Astrocyte (in vitro differentiated cells and primary cell): ENCODE data around the gene NDUFV2.

Experiments
- EZH2 ChIP-seq: IDR thresholded peaks from 2 replicates; pipeline ENCODE4 v1.6.1; 2012; ENCODE audit warnings: mild to moderate bottlenecking, low read length, inconsistent platforms; ENCODE audit not compliant: insufficient read depth
- TF ChIP-seq, protein P1 (sequence below): IDR thresholded peaks from 2 replicates; pipeline ENCODE4 v1.5.1; 2011; ENCODE audit warnings: low read depth, mild to moderate bottlenecking, inconsistent platforms, low read length, moderate library complexity; ENCODE audit not compliant: insufficient read depth

DNA sequence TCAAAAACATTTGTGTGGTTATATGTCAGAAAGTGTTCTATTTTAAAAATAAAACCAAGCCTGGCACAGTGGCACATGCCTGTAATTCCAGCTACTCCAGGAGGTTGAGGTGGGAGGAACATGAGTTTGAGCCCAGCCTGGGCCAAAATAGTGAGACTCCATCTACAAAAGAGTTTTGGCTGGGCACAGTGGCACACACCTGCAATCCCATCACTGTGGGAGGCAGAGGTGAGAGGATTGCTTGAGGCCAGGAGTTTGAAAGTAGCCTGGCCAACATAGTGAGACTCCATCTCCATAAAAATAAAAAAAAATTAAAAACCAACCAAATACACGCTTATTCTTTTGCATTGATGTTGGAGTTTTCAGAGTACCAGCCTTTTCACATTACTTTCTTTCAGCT lies 43.7 kb downstream of the NDUFV2 start:
- TF ChIP-seq, protein P1, sequence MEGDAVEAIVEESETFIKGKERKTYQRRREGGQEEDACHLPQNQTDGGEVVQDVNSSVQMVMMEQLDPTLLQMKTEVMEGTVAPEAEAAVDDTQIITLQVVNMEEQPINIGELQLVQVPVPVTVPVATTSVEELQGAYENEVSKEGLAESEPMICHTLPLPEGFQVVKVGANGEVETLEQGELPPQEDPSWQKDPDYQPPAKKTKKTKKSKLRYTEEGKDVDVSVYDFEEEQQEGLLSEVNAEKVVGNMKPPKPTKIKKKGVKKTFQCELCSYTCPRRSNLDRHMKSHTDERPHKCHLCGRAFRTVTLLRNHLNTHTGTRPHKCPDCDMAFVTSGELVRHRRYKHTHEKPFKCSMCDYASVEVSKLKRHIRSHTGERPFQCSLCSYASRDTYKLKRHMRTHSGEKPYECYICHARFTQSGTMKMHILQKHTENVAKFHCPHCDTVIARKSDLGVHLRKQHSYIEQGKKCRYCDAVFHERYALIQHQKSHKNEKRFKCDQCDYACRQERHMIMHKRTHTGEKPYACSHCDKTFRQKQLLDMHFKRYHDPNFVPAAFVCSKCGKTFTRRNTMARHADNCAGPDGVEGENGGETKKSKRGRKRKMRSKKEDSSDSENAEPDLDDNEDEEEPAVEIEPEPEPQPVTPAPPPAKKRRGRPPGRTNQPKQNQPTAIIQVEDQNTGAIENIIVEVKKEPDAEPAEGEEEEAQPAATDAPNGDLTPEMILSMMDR: no peak
- TF ChIP-seq EZH2: no peak
